AML-193 (cell line): Measurements from ENCODE around the gene NAPA.

Experiments
- DNase-seq, 2 experiments: peaks; one replicate each; lab custom pipeline; 2025; lab: John Stamatoyannopoulos, UW

The NAPA gene

GRCh38 chr19:47458672-47459071, 56.2 kb downstream of the NAPA start:
- DNase-seq = no peak

GRCh38 chr19:47456721-47457474, 58.0 kb downstream of the NAPA start:
- no peak for DNase-seq

- no peak for DNase-seq
These were observed 64.4 kb downstream of the NAPA start for GRCh38 chr19:47450478-47450877.

- DNase-seq = no peak
These were observed 66.5 kb downstream of the NAPA start for GRCh38 chr19:47448360-47448727.

- no peak for DNase-seq
These were observed 67.1 kb downstream of the NAPA start for GRCh38 chr19:47447470-47448359.

- no peak for DNase-seq
These were observed 68.1 kb downstream of the NAPA start for GRCh38 chr19:47446534-47447469.

GRCh38 chr19:47445937-47446402, 68.9 kb downstream of the NAPA start:
- DNase-seq = peak; percentile 8 to 12

GRCh38 chr19:47445527-47445926, 69.3 kb downstream of the NAPA start:
- DNase-seq = no peak

- DNase-seq = no peak
These were observed 70.5 kb downstream of the NAPA start for GRCh38 chr19:47444388-47444821.

- DNase-seq = no peak
These were observed 71.5 kb downstream of the NAPA start for GRCh38 chr19:47443331-47443730.

- no peak for DNase-seq
These were observed 76.1 kb downstream of the NAPA start for GRCh38 chr19:47438793-47439220.
